K562 (cell line): ENCODE measurements around the gene SLC37A2. TPM values are rescaled to one million over a fixed set of nuclear protein-coding genes. Genes with fewer than 3 reads are reported as not detected.
A peak's percentile ranks its signal among the peaks of the same experiment; 100 is the strongest.

Experiments
- CEBPG ChIP-seq, 3 experiments: fragments of 200-800 bp in 1 of 3; sonication (Bioruptor generic) in 1 of 3; sonication (generic) in 1 of 3; formaldehyde crosslinking in 1 of 3; IDR thresholded peaks in 2 of 3; conservative IDR thresholded peaks in 1 of 3; 2 replicates each; pipeline versions ENCODE4 v1.6.1 to v1.8.0; 2016 to 2022; ENCODE audit warnings: missing compliant biosample characterization in 2 of 3, missing genetic modification characterization in 2 of 3, mild to moderate bottlenecking in 1 of 3, missing genetic modification reagents in 1 of 3
- ELK1 ChIP-seq: sonication (generic); formaldehyde crosslinking; IDR thresholded peaks from 2 replicates; pipeline ENCODE4 v1.8.1; 2022; ENCODE audit warnings: missing genetic modification reagents
- HLTF ChIP-seq: fragments of 450-650 bp; IDR thresholded peaks from 2 replicates; pipeline ENCODE4 v1.6.1; 2016
- HNRNPK ChIP-seq: fragments of 200-400 bp; formaldehyde crosslinking; IDR thresholded peaks from one replicate; pipeline ENCODE4 v1.6.1; 2018; ENCODE audit warnings: mild to moderate bottlenecking, low read depth, low read length; ENCODE audit not compliant: poor library complexity, severe bottlenecking
- SIN3B ChIP-seq: fragments of 450-650 bp; IDR thresholded peaks from 2 replicates; pipeline ENCODE4 v1.6.1; 2017; ENCODE audit warnings: low read depth, mild to moderate bottlenecking, moderate library complexity
- ZBTB49 ChIP-seq: sonication (generic); formaldehyde crosslinking; IDR thresholded peaks from 2 replicates; pipeline ENCODE4 v1.8.0; 2022; ENCODE audit warnings: missing genetic modification reagents, mild to moderate bottlenecking, borderline replicate concordance
- ZNF23 ChIP-seq: fragments of 250-450 bp; sonication (Bioruptor Pico); IDR thresholded peaks from 2 replicates; pipeline ENCODE4 v1.4.0; 2020; ENCODE audit warnings: mild to moderate bottlenecking
- ZNF449 ChIP-seq: fragments of 250-450 bp; sonication (Bioruptor Pico); IDR thresholded peaks from 2 replicates; pipeline ENCODE4 v1.8.0; 2022; ENCODE audit warnings: moderate library complexity, mild to moderate bottlenecking, inconsistent platforms
- polyA plus RNA-seq, 8 experiments: library from polyadenylated mRNA; depleted of rRNA in 4 of 8; stranded (reverse) in 5 of 8; unstranded in 3 of 8; fragments of >200 nt; fragmentation: Nextera tagmentation in 2 of 8; fragmentation: Illumina TruSeq in 1 of 8; extraction: Ambion mirVana in 2 of 8; extraction: Trizol in 1 of 8; gene quantifications; 2 replicates each; pipeline versions ENCODE4 v1.2.1 to v1.2.3, GENCODE V29; 2011 to 2014; ENCODE audit warnings: inconsistent platforms in 1 of 8, missing spikeins in 1 of 8
- total RNA-seq, 7 experiments: library from RNA; depleted of rRNA in 6 of 7; stranded (reverse); fragments of >200 nt in 6 of 7; fragmentation: Illumina TruSeq in 2 of 7; extraction: Trizol in 2 of 7; gene quantifications; 2 replicates each; pipeline versions ENCODE4 v1.2.1 to v1.2.3, GENCODE V29; 2011 to 2021; ENCODE audit warnings: low replicate concordance in 1 of 7
- TF ChIP-seq, protein P1 (sequence below): sonication (generic); formaldehyde crosslinking; IDR thresholded peaks from 2 replicates; pipeline ENCODE4 v1.4.0; 2020; ENCODE audit warnings: mild to moderate bottlenecking, missing genetic modification reagents
- TF ChIP-seq, protein P2 (sequence below): fragments of 250-450 bp; sonication (Bioruptor Pico); IDR thresholded peaks from 2 replicates; pipeline ENCODE4 v1.4.0; 2020

Gene SLC37A2
- total and polyA plus RNA-seq, 9 of the 15 experiments (the other 6 are each of a cell fraction or from before 2014, with no cell fraction given): 0.01 to 1.2 (median 0.52) TPM

DNA sequence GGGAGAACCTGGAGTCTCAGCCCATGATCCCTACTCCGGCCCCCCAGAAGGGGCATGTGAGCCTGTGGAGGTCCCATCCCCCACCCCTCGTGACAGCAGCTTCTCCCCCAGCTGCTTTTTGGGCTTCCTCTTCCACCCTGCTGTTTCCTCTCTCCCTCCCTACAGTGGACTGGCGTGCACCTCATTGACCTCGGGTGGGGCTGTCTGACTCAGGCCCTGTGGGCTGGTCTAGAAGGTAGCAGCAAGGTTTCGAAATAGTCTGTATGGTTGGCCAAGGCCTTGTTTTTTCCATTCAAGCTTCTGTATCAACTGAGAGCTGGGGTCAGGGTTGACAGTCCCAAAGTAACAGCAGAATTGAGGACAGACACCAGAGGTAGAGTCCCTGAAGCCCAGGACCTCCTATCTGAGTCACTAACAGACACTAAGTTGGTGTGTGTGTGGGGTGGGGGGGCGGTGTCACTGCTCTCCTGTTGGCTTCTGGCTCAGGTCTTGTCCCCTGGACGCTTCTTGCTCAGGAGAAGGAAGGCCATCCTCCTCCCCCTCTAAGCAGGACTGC, 7.7 kb downstream of the SLC37A2 start (continued):
- TF ChIP-seq ELK1 (CRISPR knock-in tag) (no peak), HNRNPK (no peak), ZNF23 (CRISPR knock-in tag) (no peak), ZBTB49 (CRISPR knock-in tag) (no peak), HLTF (0 out of 2 replicates have a peak, but pooled peaks have one; percentile 3), CEBPG (CRISPR knock-in tag; IDR thresholded peaks at IDR 0.05) (peak; percentile 80), CEBPG (tag; conservative IDR thresholded peaks at IDR 0.05 in 1 of 2, IDR thresholded peaks at IDR 0.05 in 1 of 2) (peak; percentile 79 to 87), SIN3B (no peak), ZNF449 (CRISPR knock-in tag) (peak; percentile 55; the same call in 1 of the 2 replicates)
- TF ChIP-seq, protein P1, sequence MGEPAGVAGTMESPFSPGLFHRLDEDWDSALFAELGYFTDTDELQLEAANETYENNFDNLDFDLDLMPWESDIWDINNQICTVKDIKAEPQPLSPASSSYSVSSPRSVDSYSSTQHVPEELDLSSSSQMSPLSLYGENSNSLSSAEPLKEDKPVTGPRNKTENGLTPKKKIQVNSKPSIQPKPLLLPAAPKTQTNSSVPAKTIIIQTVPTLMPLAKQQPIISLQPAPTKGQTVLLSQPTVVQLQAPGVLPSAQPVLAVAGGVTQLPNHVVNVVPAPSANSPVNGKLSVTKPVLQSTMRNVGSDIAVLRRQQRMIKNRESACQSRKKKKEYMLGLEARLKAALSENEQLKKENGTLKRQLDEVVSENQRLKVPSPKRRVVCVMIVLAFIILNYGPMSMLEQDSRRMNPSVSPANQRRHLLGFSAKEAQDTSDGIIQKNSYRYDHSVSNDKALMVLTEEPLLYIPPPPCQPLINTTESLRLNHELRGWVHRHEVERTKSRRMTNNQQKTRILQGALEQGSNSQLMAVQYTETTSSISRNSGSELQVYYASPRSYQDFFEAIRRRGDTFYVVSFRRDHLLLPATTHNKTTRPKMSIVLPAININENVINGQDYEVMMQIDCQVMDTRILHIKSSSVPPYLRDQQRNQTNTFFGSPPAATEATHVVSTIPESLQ (CRISPR knock-in tag): no peak
- TF ChIP-seq, protein P2, sequence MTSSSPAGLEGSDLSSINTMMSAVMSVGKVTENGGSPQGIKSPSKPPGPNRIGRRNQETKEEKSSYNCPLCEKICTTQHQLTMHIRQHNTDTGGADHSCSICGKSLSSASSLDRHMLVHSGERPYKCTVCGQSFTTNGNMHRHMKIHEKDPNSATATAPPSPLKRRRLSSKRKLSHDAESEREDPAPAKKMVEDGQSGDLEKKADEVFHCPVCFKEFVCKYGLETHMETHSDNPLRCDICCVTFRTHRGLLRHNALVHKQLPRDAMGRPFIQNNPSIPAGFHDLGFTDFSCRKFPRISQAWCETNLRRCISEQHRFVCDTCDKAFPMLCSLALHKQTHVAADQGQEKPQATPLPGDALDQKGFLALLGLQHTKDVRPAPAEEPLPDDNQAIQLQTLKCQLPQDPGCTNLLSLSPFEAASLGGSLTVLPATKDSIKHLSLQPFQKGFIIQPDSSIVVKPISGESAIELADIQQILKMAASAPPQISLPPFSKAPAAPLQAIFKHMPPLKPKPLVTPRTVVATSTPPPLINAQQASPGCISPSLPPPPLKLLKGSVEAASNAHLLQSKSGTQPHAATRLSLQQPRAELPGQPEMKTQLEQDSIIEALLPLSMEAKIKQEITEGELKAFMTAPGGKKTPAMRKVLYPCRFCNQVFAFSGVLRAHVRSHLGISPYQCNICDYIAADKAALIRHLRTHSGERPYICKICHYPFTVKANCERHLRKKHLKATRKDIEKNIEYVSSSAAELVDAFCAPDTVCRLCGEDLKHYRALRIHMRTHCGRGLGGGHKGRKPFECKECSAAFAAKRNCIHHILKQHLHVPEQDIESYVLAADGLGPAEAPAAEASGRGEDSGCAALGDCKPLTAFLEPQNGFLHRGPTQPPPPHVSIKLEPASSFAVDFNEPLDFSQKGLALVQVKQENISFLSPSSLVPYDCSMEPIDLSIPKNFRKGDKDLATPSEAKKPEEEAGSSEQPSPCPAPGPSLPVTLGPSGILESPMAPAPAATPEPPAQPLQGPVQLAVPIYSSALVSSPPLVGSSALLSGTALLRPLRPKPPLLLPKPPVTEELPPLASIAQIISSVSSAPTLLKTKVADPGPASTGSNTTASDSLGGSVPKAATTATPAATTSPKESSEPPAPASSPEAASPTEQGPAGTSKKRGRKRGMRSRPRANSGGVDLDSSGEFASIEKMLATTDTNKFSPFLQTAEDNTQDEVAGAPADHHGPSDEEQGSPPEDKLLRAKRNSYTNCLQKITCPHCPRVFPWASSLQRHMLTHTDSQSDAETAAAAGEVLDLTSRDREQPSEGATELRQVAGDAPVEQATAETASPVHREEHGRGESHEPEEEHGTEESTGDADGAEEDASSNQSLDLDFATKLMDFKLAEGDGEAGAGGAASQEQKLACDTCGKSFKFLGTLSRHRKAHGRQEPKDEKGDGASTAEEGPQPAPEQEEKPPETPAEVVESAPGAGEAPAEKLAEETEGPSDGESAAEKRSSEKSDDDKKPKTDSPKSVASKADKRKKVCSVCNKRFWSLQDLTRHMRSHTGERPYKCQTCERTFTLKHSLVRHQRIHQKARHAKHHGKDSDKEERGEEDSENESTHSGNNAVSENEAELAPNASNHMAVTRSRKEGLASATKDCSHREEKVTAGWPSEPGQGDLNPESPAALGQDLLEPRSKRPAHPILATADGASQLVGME: 0 out of 2 replicates have a peak, but pooled peaks have one; percentile 52
